HepG2 (cell line): ENCODE results near the gene OCSTAMP. TPM values are rescaled to one million over a fixed set of nuclear protein-coding genes. Genes with fewer than 3 reads are reported as not detected.

ENCODE experiments used
- ATAC-seq: fragments of 200-7000 bp; cut with Tn5 transposase; 3 replicates; pipeline ENCODE4 v1.9.1; 2020; ENCODE audit warnings: mild to moderate bottlenecking, moderate library complexity
- BruUV-seq: library from RNA; stranded (reverse); fragments of 400-500 nt; replicated peaks from 2 replicates; lab custom pipeline; 2021; lab: Mats Ljungman, UMichigan
- CTCF ChIA-PET: fragments of 300-600 bp; formaldehyde crosslinking; extraction: SDS; loops from one replicate; lab custom pipeline; 2021; ENCODE audit warnings: low total read pairs, inconsistent platforms, low intra/inter-chr PET ratio; lab: Yijun Ruan, JAX
- POLR2A ChIA-PET: fragments of 350-600 bp; sonication (Branson Sonifier 250); formaldehyde crosslinking; loops from one replicate; lab custom pipeline; 2020; ENCODE audit warnings: antibody characterized with exemption, inconsistent platforms; lab: Yijun Ruan, JAX
- DNase-seq: peaks from one replicate; pipeline ENCODE4 v3.0.0-alpha.2; 2015; ENCODE audit warnings: low spot score
- FAIRE-seq: peaks from 3 replicates; lab custom pipeline; 2011; peaks lifted over from hg19 to GRCh38; lab: Jason Lieb, UNC
- H2AFZ ChIP-seq: one replicate; pipeline ENCODE4 v1.6.1; 2011; ENCODE audit warnings: low read length, inconsistent platforms
- H3K27ac ChIP-seq: fragments of 300-600 bp; 3 replicates; pipeline ENCODE4 v1.8.0; 2011; ENCODE audit warnings: mixed run types, mild to moderate bottlenecking, mixed read lengths, low read length, inconsistent platforms; ENCODE audit not compliant: insufficient read depth; ENCODE audit errors: extremely low read length
- H3K27me3 ChIP-seq, 2 experiments: fragments of 200-600 bp in 1 of 2; 2 replicates in 1 of 2; 3 replicates in 1 of 2; pipeline versions ENCODE4 v1.6.0 to v1.8.0; 2011; ENCODE audit warnings: low read length in 2 of 2, mild to moderate bottlenecking in 2 of 2, moderate library complexity in 2 of 2, inconsistent platforms in 1 of 2; ENCODE audit not compliant: insufficient read depth in 2 of 2, control insufficient read depth in 1 of 2
- H3K36me3 ChIP-seq, 2 experiments: fragments of 200-600 bp in 1 of 2; replicated peaks in 1 of 2; 2 replicates in 1 of 2; 3 replicates in 1 of 2; pipeline versions ENCODE4 v1.5.1 to v1.8.0; 2011; ENCODE audit warnings: low read length in 2 of 2, inconsistent platforms in 1 of 2; ENCODE audit not compliant: insufficient read depth in 2 of 2, control insufficient read depth in 1 of 2
- H3K4me1 ChIP-seq: 2 replicates; pipeline ENCODE4 v1.5.1; 2012; ENCODE audit warnings: low read length, inconsistent platforms; ENCODE audit not compliant: insufficient read depth
- H3K4me2 ChIP-seq: 2 replicates; pipeline ENCODE4 v1.6.0; 2011; ENCODE audit warnings: low read depth, low read length, inconsistent platforms
- H3K4me3 ChIP-seq, 3 experiments: fragments of 200-600 bp in 1 of 3; sonication (generic), shearing (Covaris generic) in 1 of 3; replicated peaks in 1 of 3; 2 replicates each; pipeline ENCODE4 v1.5.1; 2011 to 2016; ENCODE audit warnings: low read length in 3 of 3, inconsistent platforms in 2 of 3, low read depth in 2 of 3, mild to moderate bottlenecking in 2 of 3, control low read depth in 1 of 3, mixed read lengths in 1 of 3; ENCODE audit not compliant: insufficient read depth in 1 of 3
- H3K79me2 ChIP-seq: one replicate; pipeline ENCODE4 v1.6.1; 2011; ENCODE audit warnings: low read length, inconsistent platforms; ENCODE audit not compliant: insufficient read depth
- H3K9ac ChIP-seq: 2 replicates; pipeline ENCODE4 v1.6.0; 2011; ENCODE audit warnings: mild to moderate bottlenecking, low read depth, low read length, inconsistent platforms; ENCODE audit not compliant: insufficient read depth
- H3K9me3 ChIP-seq: 2 replicates; pipeline ENCODE4 v1.5.1; 2012; ENCODE audit warnings: mild to moderate bottlenecking, low read length
- H4K20me1 ChIP-seq: 2 replicates; pipeline ENCODE4 v1.6.0; 2011; ENCODE audit warnings: inconsistent platforms, mild to moderate bottlenecking, low read length, moderate library complexity; ENCODE audit not compliant: insufficient read depth
- EHMT2 ChIP-seq: fragments of 200-600 bp; sonication (generic); IDR thresholded peaks from 2 replicates; pipeline ENCODE4 v1.7.0; 2017; ENCODE audit warnings: antibody characterized with exemption, low read depth, low read length, borderline replicate concordance
- ELF1 ChIP-seq: sonication (generic); formaldehyde crosslinking; IDR thresholded peaks from 2 replicates; pipeline ENCODE4 v1.4.0; 2020; ENCODE audit warnings: missing genetic modification reagents
- IRF9 ChIP-seq: sonication (generic); formaldehyde crosslinking; IDR thresholded peaks from 2 replicates; pipeline ENCODE4 v1.8.0; 2022; ENCODE audit warnings: missing genetic modification reagents, mild to moderate bottlenecking, borderline replicate concordance
- KAT8 ChIP-seq: IDR thresholded peaks from 2 replicates; pipeline ENCODE4 v1.6.1; 2016; ENCODE audit warnings: missing genetic modification reagents, missing compliant biosample characterization
- KLF16 ChIP-seq, 2 experiments: sonication (generic) in 1 of 2; formaldehyde crosslinking in 1 of 2; IDR thresholded peaks; 2 replicates each; pipeline versions ENCODE4 v1.6.1 to v1.8.0; 2016 to 2023; ENCODE audit warnings: missing genetic modification reagents in 2 of 2, missing compliant biosample characterization in 1 of 2
- MED8 ChIP-seq: sonication (generic); formaldehyde crosslinking; IDR thresholded peaks from 2 replicates; pipeline ENCODE4 v1.8.1; 2023; ENCODE audit warnings: mild to moderate bottlenecking, missing genetic modification reagents; ENCODE audit not compliant: insufficient replicate concordance
- NCOA5 ChIP-seq: sonication (generic); formaldehyde crosslinking; IDR thresholded peaks from 2 replicates; pipeline ENCODE4 v1.4.0; 2020; ENCODE audit warnings: missing genetic modification reagents
- SNAPC5 ChIP-seq: sonication (generic); formaldehyde crosslinking; IDR thresholded peaks from 2 replicates; pipeline ENCODE4 v1.8.1; 2023; ENCODE audit warnings: mild to moderate bottlenecking, missing genetic modification reagents, borderline replicate concordance
- THAP8 ChIP-seq: sonication (generic); formaldehyde crosslinking; IDR thresholded peaks from 2 replicates; pipeline ENCODE4 v1.5.1; 2020; ENCODE audit warnings: missing genetic modification reagents, mild to moderate bottlenecking, borderline replicate concordance
- ZFP37 ChIP-seq: sonication (generic); formaldehyde crosslinking; IDR thresholded peaks from 2 replicates; pipeline ENCODE4 v1.4.0; 2020; ENCODE audit warnings: missing genetic modification reagents, borderline replicate concordance
- ZNF253 ChIP-seq: sonication (generic); formaldehyde crosslinking; IDR thresholded peaks from 2 replicates; pipeline ENCODE4 v1.8.0; 2022; ENCODE audit warnings: mild to moderate bottlenecking, missing genetic modification reagents, borderline replicate concordance
- ZNF614 ChIP-seq: IDR thresholded peaks from 2 replicates; pipeline ENCODE4 v1.6.1; 2018; ENCODE audit warnings: missing biosample characterization, missing genetic modification reagents, inconsistent platforms, borderline replicate concordance
- ZNF646 ChIP-seq: sonication (generic); formaldehyde crosslinking; IDR thresholded peaks from 2 replicates; pipeline ENCODE4 v1.9.0; 2021; ENCODE audit warnings: mild to moderate bottlenecking, missing genetic modification reagents
- ZNF75D ChIP-seq: sonication (generic); formaldehyde crosslinking; IDR thresholded peaks from 2 replicates; pipeline ENCODE4 v1.8.1; 2023; ENCODE audit warnings: missing genetic modification reagents, mild to moderate bottlenecking, borderline replicate concordance
- ZNF816 ChIP-seq: sonication (generic); formaldehyde crosslinking; IDR thresholded peaks from 2 replicates; pipeline ENCODE4 v1.8.0; 2022; ENCODE audit warnings: missing genetic modification reagents, mild to moderate bottlenecking, borderline replicate concordance
- WGBS: methylation state at CpG from one replicate; pipeline ENCODE4 v1.1.6; 2017; ENCODE audit warnings: low lambda C conversion rate; 5-methylcytosine and 5-hydroxymethylcytosine counted together
- in situ Hi-C: cut with HindIII; loops from 2 replicates; pipeline ENCODE4 v1.10.0; 2017; ENCODE audit warnings: low pct_unique_long_range_greater_than_20kb; ENCODE audit not compliant: extremely low pct_ligation_motif_present
- intact Hi-C: fragments of 100-400 bp; cut with micrococcal nuclease; formaldehyde crosslinking; loops from one replicate; pipeline ENCODE4 v1.10.0; 2022; ENCODE audit not compliant: unreplicated experiment
- polyA plus RNA-seq, 8 experiments: library from polyadenylated mRNA; depleted of rRNA in 3 of 8; stranded (reverse) in 7 of 8; unstranded in 1 of 8; fragments of >200 nt; fragmentation: Illumina TruSeq in 4 of 8; extraction: Trizol in 4 of 8; gene quantifications; 2 replicates each; pipeline versions ENCODE4 v1.2.1 to v1.2.3, GENCODE V29; 2011 to 2016; ENCODE audit warnings: low read depth in 4 of 8, missing spikeins in 1 of 8, mixed read lengths in 1 of 8; ENCODE audit not compliant: insufficient read depth in 1 of 8
- total RNA-seq, 5 experiments: library from RNA; depleted of rRNA; stranded (reverse); fragments of >200 nt; fragmentation: Illumina TruSeq; extraction: Trizol; gene quantifications; 2 replicates each; pipeline ENCODE4 v1.2.3, GENCODE V29; 2016; ENCODE audit warnings: low read depth in 1 of 5

Gene OCSTAMP
- total and polyA plus RNA-seq, 2 of the 13 experiments (the other 11 are each of a cell fraction or from before 2014, with no cell fraction given), result not detected

- no peaks in the 10 kb centered on the region for H3K79me2 ChIP-seq
- H3K9me3 ChIP-seq, result no peaks in the 10 kb centered on the region
- H3K4me2 ChIP-seq, result no peak overlapping the region
- no peaks in the 10 kb centered on the region for H3K36me3 ChIP-seq
- H3K27ac ChIP-seq, result no peak overlapping the region
- FAIRE-seq (peak; percentile 84), DNase-seq (peak; percentile 80), ATAC-seq (peak; percentile 96)
- 3% methylated on average over 4 of the region's 4 CpGs for WGBS
- intact Hi-C loops (loop anchor here (1.0 to 5.0 kb wide), 4 partner anchors 36 to 226 kb away; no protein-coding TSS in a partner anchor), in situ Hi-C loops (loop anchor here (5.0 kb wide), 1 partner anchor 161 kb away; no protein-coding TSS in a partner anchor)
- ChIA-PET POLR2A (no interaction called here), CTCF (interaction anchor here (0.6 to 4.9 kb wide), 6 partner anchors 41 to 237 kb away, joined by 3 to 61 read pairs (median 6); no protein-coding TSS in a partner anchor)
- no peak overlapping the region for H3K4me3 ChIP-seq
- H3K9ac ChIP-seq, result no peak overlapping the region
- no peaks in the 10 kb centered on the region; a peak in 1 of 5 replicates for H3K27me3 ChIP-seq
- no peak overlapping the region for H2AFZ ChIP-seq
- no peaks in the 10 kb centered on the region for H4K20me1 ChIP-seq
- no TSS peak for BruUV-seq
- peaks cover 27% of the 10 kb centered on the region for H3K4me1 ChIP-seq
- TF ChIP-seq ZNF816 (CRISPR knock-in tag), result no peak
- no peak for TF ChIP-seq ZFP37 (CRISPR knock-in tag)
- no peak for TF ChIP-seq THAP8 (CRISPR knock-in tag)
- 0 out of 2 replicates have a peak, but pooled peaks have one; percentile 36 for TF ChIP-seq KAT8 (CRISPR knock-in tag)
- no peak for TF ChIP-seq ZNF646 (CRISPR knock-in tag)
- TF ChIP-seq ZNF75D, result no peak
- TF ChIP-seq KLF16 (CRISPR knock-in tag; IDR thresholded peaks at IDR 0.05), result no peak
- TF ChIP-seq ELF1, result no peak
- TF ChIP-seq ZNF253, result no peak
- TF ChIP-seq SNAPC5, result no peak
- TF ChIP-seq ZNF614 (CRISPR knock-in tag), result 0 out of 2 replicates have a peak, but pooled peaks have one; percentile 52
- TF ChIP-seq NCOA5, result no peak
- no peak for TF ChIP-seq MED8 (CRISPR knock-in tag)
- no peak for TF ChIP-seq EHMT2
- no peak for TF ChIP-seq IRF9 (CRISPR knock-in tag)
These were observed 29.4 kb downstream of the OCSTAMP start for GRCh38 chr20:46520976-46521579.
